Spleen (tissue), 7 donors: ENCODE data around the gene FAM81B.

ENCODE experiments used
- POLR2A ChIP-seq, 3 donors: fragments of 450-650 bp; IDR thresholded peaks; one replicate each; pipeline ENCODE4 v1.5.1; 2017; ENCODE audit warnings: antibody characterized with exemption in 3 of 3, mild to moderate bottlenecking in 1 of 3
- POLR2AphosphoS5 ChIP-seq, 3 donors: sonication (generic); formaldehyde crosslinking; IDR thresholded peaks; one replicate each; pipeline ENCODE4 v1.5.1; 2017; ENCODE audit warnings: antibody characterized with exemption in 3 of 3
- TF ChIP-seq, protein P1 (sequence below), 11 experiments: fragments of 200-600 bp in 7 of 11; fragments of 450-650 bp in 4 of 11; sonication (generic) in 4 of 11; IDR thresholded peaks in 8 of 11; conservative IDR thresholded peaks in 3 of 11; 1 replicate in 7 of 11; 2 replicates in 4 of 11; pipeline versions ENCODE4 v1.4.0 to v1.8.0; 2016 to 2021; ENCODE audit warnings: antibody characterized with exemption in 11 of 11, inconsistent platforms in 4 of 11, mild to moderate bottlenecking in 1 of 11
- donor health status: DM: no; HTN: no; CAD: no; lungs with moderate emphysema.
- donor health status: DM: no; HTN: no; CAD: no.
- donor health status: DM: no; HTN: no; CAD: no.

DNA sequence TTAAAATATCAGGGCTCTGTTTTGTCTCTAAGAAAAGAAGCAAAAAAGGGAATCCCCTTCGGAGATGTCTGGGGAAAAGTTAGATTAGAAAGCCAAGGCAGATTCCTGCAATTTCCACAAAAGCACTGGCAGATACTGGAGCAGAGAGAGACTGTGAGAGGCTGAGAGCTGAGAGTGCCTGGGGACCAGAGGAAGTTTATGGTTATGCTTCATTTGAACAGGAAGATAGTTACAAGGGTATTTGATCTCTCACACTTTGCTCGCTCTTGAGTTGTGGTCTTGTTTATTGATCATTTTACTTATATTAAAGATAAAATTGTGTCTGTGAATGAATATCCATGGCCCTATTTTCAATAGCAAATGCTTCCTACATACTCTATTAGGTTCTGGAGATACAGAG, 32.8 kb upstream of the FAM81B start:
- TF ChIP-seq POLR2AphosphoS5 (IDR thresholded peaks at IDR 0.05): no peak
- TF ChIP-seq, protein P1, sequence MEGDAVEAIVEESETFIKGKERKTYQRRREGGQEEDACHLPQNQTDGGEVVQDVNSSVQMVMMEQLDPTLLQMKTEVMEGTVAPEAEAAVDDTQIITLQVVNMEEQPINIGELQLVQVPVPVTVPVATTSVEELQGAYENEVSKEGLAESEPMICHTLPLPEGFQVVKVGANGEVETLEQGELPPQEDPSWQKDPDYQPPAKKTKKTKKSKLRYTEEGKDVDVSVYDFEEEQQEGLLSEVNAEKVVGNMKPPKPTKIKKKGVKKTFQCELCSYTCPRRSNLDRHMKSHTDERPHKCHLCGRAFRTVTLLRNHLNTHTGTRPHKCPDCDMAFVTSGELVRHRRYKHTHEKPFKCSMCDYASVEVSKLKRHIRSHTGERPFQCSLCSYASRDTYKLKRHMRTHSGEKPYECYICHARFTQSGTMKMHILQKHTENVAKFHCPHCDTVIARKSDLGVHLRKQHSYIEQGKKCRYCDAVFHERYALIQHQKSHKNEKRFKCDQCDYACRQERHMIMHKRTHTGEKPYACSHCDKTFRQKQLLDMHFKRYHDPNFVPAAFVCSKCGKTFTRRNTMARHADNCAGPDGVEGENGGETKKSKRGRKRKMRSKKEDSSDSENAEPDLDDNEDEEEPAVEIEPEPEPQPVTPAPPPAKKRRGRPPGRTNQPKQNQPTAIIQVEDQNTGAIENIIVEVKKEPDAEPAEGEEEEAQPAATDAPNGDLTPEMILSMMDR (IDR thresholded peaks at IDR 0.05 in 8 of 11, conservative IDR thresholded peaks at IDR 0.05 in 3 of 11): no peak
- TF ChIP-seq POLR2A (IDR thresholded peaks at IDR 0.05): no peak
